ENCODE data around the gene VSTM5. TPM values are rescaled to one million over a fixed set of nuclear protein-coding genes. Genes with fewer than 3 reads are reported as not detected.

Gene VSTM5
- total RNA-seq, 3 donors from 2014 or later (not counting 1 experiment from before 2014, with no cell fraction given), result not detected

DNA sequence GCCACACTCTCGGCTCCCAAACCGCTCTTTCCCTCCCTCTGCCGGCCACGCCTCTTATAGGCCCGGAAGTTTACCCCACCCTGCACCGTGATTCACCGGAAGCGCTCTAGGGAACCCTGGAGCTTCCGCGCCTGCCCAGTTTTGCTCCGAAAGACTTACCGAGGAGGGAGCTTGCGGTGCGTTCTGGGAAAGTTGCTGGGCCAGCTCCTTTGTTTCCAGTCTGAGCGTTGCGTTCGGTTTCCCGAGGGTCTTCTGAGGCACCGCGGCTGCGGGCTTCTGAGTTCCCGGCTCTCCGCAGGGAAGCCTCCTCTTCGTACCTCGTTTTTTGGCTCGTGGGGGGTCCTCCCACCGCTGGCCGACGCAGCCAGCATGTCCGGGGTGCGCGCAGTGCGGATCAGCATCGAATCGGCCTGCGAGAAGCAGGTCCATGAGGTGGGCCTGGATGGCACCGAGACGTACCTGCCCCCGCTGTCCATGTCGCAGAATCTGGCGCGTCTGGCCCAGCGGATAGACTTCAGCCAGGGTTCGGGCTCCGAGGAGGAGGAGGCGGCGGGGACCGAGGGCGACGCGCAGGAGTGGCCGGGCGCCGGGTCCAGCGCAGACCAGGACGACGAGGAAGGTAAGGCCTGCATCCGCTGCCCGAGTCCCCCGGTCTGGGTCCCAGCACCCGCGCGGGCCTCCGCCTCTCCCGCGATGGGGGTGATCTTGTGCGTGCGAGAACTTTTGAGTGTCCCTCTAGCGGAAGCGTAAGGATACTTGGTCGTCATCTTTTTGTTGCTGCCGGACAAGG, 66.1 kb downstream of the VSTM5 start, which contains the start of gene MED17:
Gene MED17 (plus strand): TSS at position 138 of the 790 bp plus-strand sequence. CDS start 232 bp downstream, at position 370.
- H3K27me3 ChIP-seq (ENCODE audit: control insufficient read depth, insufficient read depth, low read length), result no peaks in the 10 kb centered on the region
- DNase-seq (peak; percentile 74 to 94), ATAC-seq (peak; percentile 88 to 94 (median 91))
- peaks cover 9% of the 10 kb centered on the region for H3K36me3 ChIP-seq (ENCODE audit: control insufficient read depth, insufficient read depth, low read length)
- Mint-ChIP-seq H3K36me3 (no peaks in the 10 kb centered on the region), H3K4me1 (peaks cover 40 to 43% of the 10 kb centered on the region in 2 donors), H3K27me3 (ENCODE audit: low read depth in 2 of 2) (no peaks in the 10 kb centered on the region), H3K9me3 (no peaks in the 10 kb centered on the region), H3K27ac (peak within 1 kb of the TSS; percentile 83 to 91), H3K4me3 (peak within 1 kb of the TSS; percentile 99)
- peak within 1 kb of the TSS; percentile 89 for H3K27ac ChIP-seq (ENCODE audit: low read length)
- H3K4me3 ChIP-seq (ENCODE audit: low read length), result peak within 1 kb of the TSS; percentile 94
- intact Hi-C loops (cut with micrococcal nuclease), result loop anchor here (1.0 kb wide), 1 partner anchor 43 kb away; the partner anchor contains the start of genes C11orf54 and TAF1D
- peak; percentile 27 for TF ChIP-seq CTCF (IDR thresholded peaks at IDR 0.05)
- H3K9me3 ChIP-seq (ENCODE audit: control insufficient read depth, insufficient read depth, low read length), result no peaks in the 10 kb centered on the region
- under 1% methylated on average over 72 of the region's 72 CpGs for WGBS (ENCODE audit: insufficient coverage)
- peaks cover 29% of the 10 kb centered on the region for H3K4me1 ChIP-seq (ENCODE audit: control insufficient read depth, insufficient read depth, low read length)

- peaks cover 29% of the 10 kb centered on the region for H3K4me1 ChIP-seq (ENCODE audit: control insufficient read depth, insufficient read depth, low read length)
- under 1% methylated on average over 9 of the region's 10 CpGs for WGBS (ENCODE audit: insufficient coverage)
- no peaks in the 10 kb centered on the region for H3K9me3 ChIP-seq (ENCODE audit: control insufficient read depth, insufficient read depth, low read length)
- intact Hi-C loops (cut with micrococcal nuclease), result loop anchor here (1.0 kb wide), 1 partner anchor 42 kb away; the partner anchor contains the start of genes C11orf54 and TAF1D
- Mint-ChIP-seq H3K9me3 (no peaks in the 10 kb centered on the region), H3K4me1 (peaks cover 40 to 43% of the 10 kb centered on the region in 2 donors), H3K27ac (peak overlapping the region; percentile 83 to 91), H3K36me3 (no peaks in the 10 kb centered on the region), H3K27me3 (ENCODE audit: low read depth in 2 of 2) (no peaks in the 10 kb centered on the region), H3K4me3 (peak overlapping the region; percentile 99)
- H3K4me3 ChIP-seq (ENCODE audit: low read length), result peak overlapping the region; percentile 94
- H3K27me3 ChIP-seq (ENCODE audit: control insufficient read depth, insufficient read depth, low read length), result no peaks in the 10 kb centered on the region
- H3K36me3 ChIP-seq (ENCODE audit: control insufficient read depth, insufficient read depth, low read length), result peaks cover 3% of the 10 kb centered on the region
- no peak for DNase-seq
- TF ChIP-seq CTCF (IDR thresholded peaks at IDR 0.05), result no peak
- peak; percentile 3 to 12 (median 10) for ATAC-seq
- H3K27ac ChIP-seq (ENCODE audit: low read length), result peak overlapping the region; percentile 89
Observed at GRCh38 chr11:93783765-93784144, 66.7 kb downstream of the VSTM5 start.

DNA sequence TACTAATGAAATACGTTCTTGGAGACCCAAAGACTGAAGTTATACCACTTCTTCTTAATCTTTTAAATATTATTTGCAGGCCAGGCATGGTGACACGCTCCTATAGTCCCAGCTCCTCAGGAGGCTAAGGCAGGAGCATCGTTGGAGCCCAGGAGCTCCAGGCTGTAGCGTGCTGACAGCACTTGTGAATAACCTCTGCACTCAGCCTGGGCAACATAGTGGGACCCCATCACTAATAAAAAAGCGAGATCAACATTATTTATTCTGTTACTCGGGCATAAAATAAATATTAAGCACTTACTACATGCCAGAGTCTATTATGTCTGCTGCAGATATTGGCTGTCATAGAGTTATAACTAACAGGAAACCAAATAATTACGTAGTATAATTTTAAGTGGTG, 67.1 kb downstream of the VSTM5 start:
- Mint-ChIP-seq H3K4me3 (peak overlapping the region; percentile 99), H3K27me3 (ENCODE audit: low read depth in 2 of 2) (no peaks in the 10 kb centered on the region), H3K36me3 (no peaks in the 10 kb centered on the region), H3K9me3 (no peaks in the 10 kb centered on the region), H3K4me1 (peaks cover 40 to 43% of the 10 kb centered on the region in 2 donors), H3K27ac (peak overlapping the region; percentile 83 to 91)
- WGBS (ENCODE audit: insufficient coverage), result 87% methylated on average over 4 of the region's 7 CpGs
- ATAC-seq (no peak), DNase-seq (no peak)
- H3K4me1 ChIP-seq (ENCODE audit: control insufficient read depth, insufficient read depth, low read length), result peaks cover 29% of the 10 kb centered on the region
- H3K27me3 ChIP-seq (ENCODE audit: control insufficient read depth, insufficient read depth, low read length), result no peaks in the 10 kb centered on the region
- intact Hi-C loops (cut with micrococcal nuclease), result no loop called here
- H3K4me3 ChIP-seq (ENCODE audit: low read length), result peak overlapping the region; percentile 94
- no peak overlapping the region for H3K27ac ChIP-seq (ENCODE audit: low read length)
- H3K9me3 ChIP-seq (ENCODE audit: control insufficient read depth, insufficient read depth, low read length), result no peaks in the 10 kb centered on the region
- H3K36me3 ChIP-seq (ENCODE audit: control insufficient read depth, insufficient read depth, low read length), result peaks cover 3% of the 10 kb centered on the region
- no peak for TF ChIP-seq CTCF (IDR thresholded peaks at IDR 0.05)
